ENCODE results near the gene IFNL3. TPM values are rescaled to one million over a fixed set of nuclear protein-coding genes. Genes with fewer than 3 reads are reported as not detected.
"Not testable (repeated sequence)": the region's sequence is repeated elsewhere in the genome, so short reads cannot be mapped to it uniquely, and the experiment has no call there.

Gene IFNL3
- total RNA-seq, 1 experiment from 2014 or later = not detected

DNA sequence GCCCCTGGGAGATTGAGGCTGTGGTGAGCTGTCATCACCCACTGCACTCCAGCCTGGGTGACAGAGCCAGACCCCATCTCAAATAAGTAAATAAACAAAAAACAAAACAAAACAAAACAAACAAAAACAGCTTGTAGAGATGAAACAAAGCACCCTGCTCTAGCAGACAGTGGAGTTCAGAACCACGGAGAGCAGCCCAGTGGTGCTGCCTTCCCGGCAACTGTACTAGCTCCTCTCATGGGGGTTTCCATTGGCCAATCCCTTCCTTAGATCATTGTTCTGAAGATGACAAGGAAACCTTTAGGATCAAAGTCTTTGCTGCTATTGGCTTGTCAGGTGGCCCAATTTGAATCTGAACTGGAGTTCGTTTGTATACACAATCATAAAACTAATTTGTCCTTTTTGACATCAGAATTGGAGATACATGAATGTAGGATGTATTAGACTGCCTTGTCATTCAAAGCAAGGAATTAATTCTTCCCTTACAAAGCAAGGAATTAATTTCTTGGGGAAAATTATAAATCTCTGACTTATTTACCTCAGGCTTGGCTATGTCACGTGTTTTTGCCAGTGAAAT, 21.0 kb downstream of the IFNL3 start:
- CTCF ChIA-PET = interaction anchor here (0.8 to 0.9 kb wide), 2 partner anchors 19 to 212 kb away, joined by 3 read pairs; partner anchors contain the start of gene RPS16
- no peak overlapping the region for H3K4me3 Mint-ChIP-seq (ENCODE audit: unreplicated experiment)
- peak in 1 of 2 experiments; percentile 70 for DNase-seq

GRCh38 chr19:39219108-39219507, 25.7 kb downstream of the IFNL3 start:
- H3K4me3 Mint-ChIP-seq (ENCODE audit: unreplicated experiment); H3K4me1 Mint-ChIP-seq (ENCODE audit: low read depth, unreplicated experiment); POLR2A ChIA-PET; H3K36me3 Mint-ChIP-seq (ENCODE audit: insufficient read depth, unreplicated experiment); H3K27me3 Mint-ChIP-seq (ENCODE audit: insufficient read depth, unreplicated experiment); DNase-seq; H3K36me3 ChIP-seq (ENCODE audit: control insufficient read depth, insufficient read depth, low read length); H3K27me3 ChIP-seq (replicated peaks; ENCODE audit: control insufficient read depth, insufficient read depth, low read length); H3K27ac Mint-ChIP-seq (ENCODE audit: unreplicated experiment); H3K4me1 ChIP-seq; H3K4me3 ChIP-seq (ENCODE audit: low read depth, low read length); CTCF ChIA-PET; BruUV-seq (replicated peaks); intact Hi-C loops (cut with micrococcal nuclease; ENCODE audit: unreplicated experiment): not testable (repeated sequence)
- peaks cover 13% of the 10 kb centered on the region for H3K9me3 Mint-ChIP-seq (ENCODE audit: unreplicated experiment)
- peaks cover 11% of the 10 kb centered on the region for H3K9me3 ChIP-seq

More for the DNA sequence above, 21.0 kb downstream of the IFNL3 start:
- no peaks in the 10 kb centered on the region for H3K27me3 Mint-ChIP-seq (ENCODE audit: insufficient read depth, unreplicated experiment)
- BruUV-seq (replicated peaks) = no TSS peak
- no peaks in the 10 kb centered on the region for H3K4me1 ChIP-seq
- POLR2A ChIA-PET = interaction anchor here (0.7 kb wide), 1 partner anchor 84 kb away, joined by 3 read pairs; no protein-coding TSS in a partner anchor
- H3K36me3 Mint-ChIP-seq (ENCODE audit: insufficient read depth, unreplicated experiment) = no peaks in the 10 kb centered on the region
- no peaks in the 10 kb centered on the region for H3K27me3 ChIP-seq (replicated peaks; ENCODE audit: control insufficient read depth, insufficient read depth, low read length)
- no peaks in the 10 kb centered on the region for H3K36me3 ChIP-seq (ENCODE audit: control insufficient read depth, insufficient read depth, low read length)
- TF ChIP-seq, protein P1, sequence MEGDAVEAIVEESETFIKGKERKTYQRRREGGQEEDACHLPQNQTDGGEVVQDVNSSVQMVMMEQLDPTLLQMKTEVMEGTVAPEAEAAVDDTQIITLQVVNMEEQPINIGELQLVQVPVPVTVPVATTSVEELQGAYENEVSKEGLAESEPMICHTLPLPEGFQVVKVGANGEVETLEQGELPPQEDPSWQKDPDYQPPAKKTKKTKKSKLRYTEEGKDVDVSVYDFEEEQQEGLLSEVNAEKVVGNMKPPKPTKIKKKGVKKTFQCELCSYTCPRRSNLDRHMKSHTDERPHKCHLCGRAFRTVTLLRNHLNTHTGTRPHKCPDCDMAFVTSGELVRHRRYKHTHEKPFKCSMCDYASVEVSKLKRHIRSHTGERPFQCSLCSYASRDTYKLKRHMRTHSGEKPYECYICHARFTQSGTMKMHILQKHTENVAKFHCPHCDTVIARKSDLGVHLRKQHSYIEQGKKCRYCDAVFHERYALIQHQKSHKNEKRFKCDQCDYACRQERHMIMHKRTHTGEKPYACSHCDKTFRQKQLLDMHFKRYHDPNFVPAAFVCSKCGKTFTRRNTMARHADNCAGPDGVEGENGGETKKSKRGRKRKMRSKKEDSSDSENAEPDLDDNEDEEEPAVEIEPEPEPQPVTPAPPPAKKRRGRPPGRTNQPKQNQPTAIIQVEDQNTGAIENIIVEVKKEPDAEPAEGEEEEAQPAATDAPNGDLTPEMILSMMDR (IDR thresholded peaks at IDR 0.05; ENCODE audit: insufficient read depth in 1 of 2, low read depth in 1 of 2, low read length in 1 of 2, severe bottlenecking in 1 of 2, unreplicated experiment in 1 of 2) = no peak
- no peaks in the 10 kb centered on the region for H3K9me3 Mint-ChIP-seq (ENCODE audit: unreplicated experiment)
- peaks cover 7% of the 10 kb centered on the region for H3K4me1 Mint-ChIP-seq (ENCODE audit: low read depth, unreplicated experiment)
- no peak overlapping the region for H3K4me3 ChIP-seq (ENCODE audit: low read depth, low read length)
- no peaks in the 10 kb centered on the region for H3K9me3 ChIP-seq
- H3K27ac Mint-ChIP-seq (ENCODE audit: unreplicated experiment) = no peak overlapping the region
- intact Hi-C loops (cut with micrococcal nuclease; ENCODE audit: unreplicated experiment) = no loop called here

GRCh38 chr19:39218230-39219007, 26.4 kb downstream of the IFNL3 start:
- Mint-ChIP-seq H3K36me3 (ENCODE audit: insufficient read depth, unreplicated experiment) (peaks cover 5% of the 10 kb centered on the region), H3K9me3 (ENCODE audit: unreplicated experiment) (peaks cover 13% of the 10 kb centered on the region), H3K27me3 (ENCODE audit: insufficient read depth, unreplicated experiment) (no peaks in the 10 kb centered on the region), H3K27ac (ENCODE audit: unreplicated experiment) (no peak overlapping the region), H3K4me3 (ENCODE audit: unreplicated experiment) (no peak overlapping the region), H3K4me1 (ENCODE audit: low read depth, unreplicated experiment) (no peaks in the 10 kb centered on the region)
- Histone ChIP-seq H3K4me1 (no peaks in the 10 kb centered on the region), H3K27me3 (replicated peaks; ENCODE audit: control insufficient read depth, insufficient read depth, low read length) (no peaks in the 10 kb centered on the region), H3K4me3 (ENCODE audit: low read depth, low read length) (no peak overlapping the region), H3K36me3 (ENCODE audit: control insufficient read depth, insufficient read depth, low read length) (no peaks in the 10 kb centered on the region), H3K9me3 (peaks cover 11% of the 10 kb centered on the region)
- intact Hi-C loops (cut with micrococcal nuclease; ENCODE audit: unreplicated experiment) = no loop called here
- TF ChIP-seq, protein P1 (IDR thresholded peaks at IDR 0.05; ENCODE audit: insufficient read depth in 1 of 2, low read depth in 1 of 2, low read length in 1 of 2, severe bottlenecking in 1 of 2, unreplicated experiment in 1 of 2) = no peak
- ChIA-PET POLR2A (no interaction called here), CTCF (interaction anchor here (0.6 kb wide), 1 partner anchor 14 kb away, joined by 3 read pairs; no protein-coding TSS in a partner anchor)
- no TSS peak for BruUV-seq (replicated peaks)
- no peak for DNase-seq
